ENCODE results near the gene ACYP2. TPM values are rescaled to one million over a fixed set of nuclear protein-coding genes. Genes with fewer than 3 reads are reported as not detected.

The ACYP2 gene
- total RNA-seq, 6 experiments from 2014 or later, result 8.6 to 15.8 (median 9.8) TPM

DNA sequence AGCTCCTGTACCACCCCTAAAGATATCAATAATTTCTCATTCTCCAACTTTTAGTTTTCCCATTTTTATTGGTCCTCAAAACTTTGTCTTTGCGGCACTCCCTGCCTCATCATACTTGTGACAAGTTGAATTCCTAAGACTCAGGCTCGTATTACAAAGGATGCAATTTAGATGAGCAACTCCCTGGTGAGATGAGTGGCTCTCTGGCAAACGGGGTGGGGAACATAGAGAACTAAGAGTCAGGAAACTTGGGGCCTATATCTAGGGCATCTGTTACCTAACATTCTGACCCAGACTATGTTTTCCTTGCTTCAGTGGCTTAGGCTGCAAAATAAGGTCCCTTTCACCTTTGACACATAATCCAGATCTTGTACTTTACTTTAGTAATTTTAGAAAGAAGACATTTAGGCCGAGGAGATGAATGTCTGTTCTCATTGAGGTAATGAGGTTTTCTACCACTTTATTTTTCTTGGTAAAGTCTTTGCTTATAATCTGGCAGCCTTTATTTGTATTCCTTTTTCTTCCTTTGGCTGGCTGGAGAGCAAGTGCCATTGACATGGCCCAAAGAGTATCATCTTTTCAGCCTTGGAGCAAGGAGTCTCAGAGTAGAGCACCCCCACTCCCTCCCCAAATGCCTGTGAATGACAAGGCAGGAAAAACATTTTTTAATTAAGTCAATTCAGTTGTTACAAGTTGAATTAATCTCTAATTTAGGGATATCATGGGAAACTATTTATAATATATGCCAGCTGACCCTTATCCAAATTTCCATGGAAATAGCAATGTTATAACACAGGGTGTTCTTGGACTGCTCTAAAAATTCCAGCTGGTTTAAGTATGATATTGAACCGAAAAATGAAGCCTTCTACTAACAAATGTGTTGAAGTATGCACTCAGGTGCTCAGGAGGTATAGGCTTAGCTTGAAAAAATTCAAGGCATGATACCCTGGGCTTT is 125.4 kb downstream of the ACYP2 start:
- Mint-ChIP-seq H3K4me3 (no peak overlapping the region), H3K36me3 (ENCODE audit: low read depth) (peaks cover 9% of the 10 kb centered on the region; the same call in 1 of the 2 replicates), H3K27me3 (ENCODE audit: insufficient read depth) (peaks cover 5% of the 10 kb centered on the region), H3K9me3 (peaks cover 6% of the 10 kb centered on the region), H3K4me1 (ENCODE audit: low read depth) (peaks cover 24% of the 10 kb centered on the region), H3K27ac (no peak overlapping the region)
- TF ChIP-seq, protein P1, sequence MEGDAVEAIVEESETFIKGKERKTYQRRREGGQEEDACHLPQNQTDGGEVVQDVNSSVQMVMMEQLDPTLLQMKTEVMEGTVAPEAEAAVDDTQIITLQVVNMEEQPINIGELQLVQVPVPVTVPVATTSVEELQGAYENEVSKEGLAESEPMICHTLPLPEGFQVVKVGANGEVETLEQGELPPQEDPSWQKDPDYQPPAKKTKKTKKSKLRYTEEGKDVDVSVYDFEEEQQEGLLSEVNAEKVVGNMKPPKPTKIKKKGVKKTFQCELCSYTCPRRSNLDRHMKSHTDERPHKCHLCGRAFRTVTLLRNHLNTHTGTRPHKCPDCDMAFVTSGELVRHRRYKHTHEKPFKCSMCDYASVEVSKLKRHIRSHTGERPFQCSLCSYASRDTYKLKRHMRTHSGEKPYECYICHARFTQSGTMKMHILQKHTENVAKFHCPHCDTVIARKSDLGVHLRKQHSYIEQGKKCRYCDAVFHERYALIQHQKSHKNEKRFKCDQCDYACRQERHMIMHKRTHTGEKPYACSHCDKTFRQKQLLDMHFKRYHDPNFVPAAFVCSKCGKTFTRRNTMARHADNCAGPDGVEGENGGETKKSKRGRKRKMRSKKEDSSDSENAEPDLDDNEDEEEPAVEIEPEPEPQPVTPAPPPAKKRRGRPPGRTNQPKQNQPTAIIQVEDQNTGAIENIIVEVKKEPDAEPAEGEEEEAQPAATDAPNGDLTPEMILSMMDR (IDR thresholded peaks at IDR 0.05), result no peak
- DNase-seq, result peak; percentile 6

- H3K9me3 Mint-ChIP-seq, result no peaks in the 10 kb centered on the region
- no peak overlapping the region for H3K4me3 Mint-ChIP-seq
- H3K27me3 Mint-ChIP-seq (ENCODE audit: insufficient read depth), result peaks cover 8% of the 10 kb centered on the region
- TF ChIP-seq, protein P1 (IDR thresholded peaks at IDR 0.05), result no peak
- no peak overlapping the region for H3K27ac Mint-ChIP-seq
- no peaks in the 10 kb centered on the region for H3K36me3 Mint-ChIP-seq (ENCODE audit: low read depth)
- H3K4me1 Mint-ChIP-seq (ENCODE audit: low read depth), result no peaks in the 10 kb centered on the region
- no peak for DNase-seq
These were observed 131.7 kb downstream of the ACYP2 start for GRCh38 chr2:54247115-54247514.

GRCh38 chr2:54249629-54250028 is 134.2 kb downstream of the ACYP2 start:
- Mint-ChIP-seq H3K4me3 (no peak overlapping the region), H3K9me3 (no peaks in the 10 kb centered on the region), H3K27me3 (ENCODE audit: insufficient read depth) (peaks cover 10% of the 10 kb centered on the region), H3K4me1 (ENCODE audit: low read depth) (no peaks in the 10 kb centered on the region), H3K27ac (no peak overlapping the region), H3K36me3 (ENCODE audit: low read depth) (no peaks in the 10 kb centered on the region)
- TF ChIP-seq, protein P1 (IDR thresholded peaks at IDR 0.05), result no peak
- DNase-seq, result no peak

GRCh38 chr2:54254180-54254579 is 138.8 kb downstream of the ACYP2 start:
- H3K36me3 Mint-ChIP-seq (ENCODE audit: low read depth), result no peaks in the 10 kb centered on the region
- no peak for DNase-seq
- no peak overlapping the region for H3K27ac Mint-ChIP-seq
- no peaks in the 10 kb centered on the region for H3K9me3 Mint-ChIP-seq
- H3K4me3 Mint-ChIP-seq, result no peak overlapping the region
- peaks cover 5% of the 10 kb centered on the region; the same call in 1 of the 2 replicates for H3K27me3 Mint-ChIP-seq (ENCODE audit: insufficient read depth)
- TF ChIP-seq, protein P1 (IDR thresholded peaks at IDR 0.05), result 0 out of 2 replicates have a peak, but pooled peaks have one; percentile 13
- H3K4me1 Mint-ChIP-seq (ENCODE audit: low read depth), result no peaks in the 10 kb centered on the region

DNA sequence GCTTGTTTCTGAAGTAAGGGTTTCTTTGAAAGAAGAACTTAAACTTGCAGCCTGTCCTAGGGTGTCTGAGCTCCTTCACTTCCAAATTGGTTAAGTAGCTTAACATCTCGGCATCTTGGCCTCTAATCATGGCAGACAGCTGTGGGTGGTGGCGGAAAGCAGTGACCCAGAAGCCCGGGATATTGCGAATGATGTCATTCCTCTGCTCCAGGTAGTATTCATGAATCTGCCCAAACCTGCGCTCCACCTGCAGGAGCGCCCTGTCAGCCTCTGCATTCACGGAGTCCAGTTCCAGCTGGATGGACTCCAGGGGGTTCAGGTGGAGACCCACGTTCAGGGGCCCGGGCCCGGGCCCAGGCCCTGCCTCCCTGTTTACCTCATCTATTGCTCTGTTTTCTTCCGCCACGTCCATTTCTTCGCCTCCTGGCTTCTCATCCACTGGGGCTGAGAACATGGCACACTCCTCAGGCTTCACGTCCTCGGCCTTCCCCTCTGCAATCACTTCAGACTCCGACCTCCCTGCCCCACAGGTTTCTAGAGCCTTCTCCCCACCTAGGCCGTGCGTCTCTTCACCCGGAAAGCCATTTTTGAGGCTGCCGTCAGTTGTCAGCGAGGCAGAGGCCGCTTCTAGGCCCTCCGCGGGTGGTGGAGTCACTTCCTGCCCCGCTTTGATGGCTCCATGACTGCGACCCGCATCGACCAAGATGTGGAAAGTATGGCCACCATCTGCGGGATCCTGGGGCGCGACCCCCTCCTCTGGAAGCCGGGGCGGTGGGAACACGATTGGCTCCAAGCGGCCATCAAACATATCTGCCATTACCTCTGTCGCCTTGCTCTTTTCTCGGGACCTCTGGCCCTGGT is 140.0 kb downstream of the ACYP2 start:
- TF ChIP-seq, protein P1 (IDR thresholded peaks at IDR 0.05), result no peak
- no peaks in the 10 kb centered on the region for H3K9me3 Mint-ChIP-seq
- H3K4me3 Mint-ChIP-seq, result no peak overlapping the region
- DNase-seq, result no peak
- no peaks in the 10 kb centered on the region for H3K36me3 Mint-ChIP-seq (ENCODE audit: low read depth)
- H3K27ac Mint-ChIP-seq, result no peak overlapping the region
- no peaks in the 10 kb centered on the region for H3K4me1 Mint-ChIP-seq (ENCODE audit: low read depth)
- H3K27me3 Mint-ChIP-seq (ENCODE audit: insufficient read depth), result peaks cover 5% of the 10 kb centered on the region; the same call in 1 of the 2 replicates

Data from HFFc6 (cell line).